ENCODE results near the gene AOC1.
"Not testable (repeated sequence)": the region's sequence is repeated elsewhere in the genome, so short reads cannot be mapped to it uniquely, and the experiment has no call there.

Gene AOC1

DNA sequence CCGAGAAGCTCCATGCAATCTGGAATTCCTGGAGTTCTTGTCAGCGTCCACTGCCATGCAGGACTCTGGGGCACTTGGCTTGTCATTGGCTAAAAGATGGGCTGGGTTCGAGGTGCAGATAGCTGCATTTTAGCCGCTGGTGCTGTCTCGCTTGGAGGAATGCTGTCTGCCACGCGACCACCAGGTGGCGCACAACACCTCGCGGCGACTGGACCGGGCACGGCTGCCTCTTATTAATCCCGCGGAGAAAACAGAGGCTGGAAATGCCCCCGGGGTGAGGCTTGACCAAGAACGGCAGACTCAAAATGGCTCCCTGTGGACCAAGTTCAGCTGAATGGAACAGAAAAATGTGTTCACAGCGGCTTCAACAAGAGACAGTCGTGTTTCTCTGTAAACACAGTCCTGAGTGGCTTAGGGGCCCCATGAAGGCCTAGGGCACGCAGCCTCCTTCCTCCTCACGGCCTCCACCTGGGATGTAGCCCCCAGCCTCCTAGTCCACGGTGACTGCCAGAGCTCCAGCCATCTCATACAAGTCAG lies 46.2 kb downstream of the AOC1 start:
- DNase-seq = peak; percentile 48 to 69

GRCh38 chr7:150900675-150901074 lies 48.4 kb downstream of the AOC1 start:
- DNase-seq = no peak

DNA sequence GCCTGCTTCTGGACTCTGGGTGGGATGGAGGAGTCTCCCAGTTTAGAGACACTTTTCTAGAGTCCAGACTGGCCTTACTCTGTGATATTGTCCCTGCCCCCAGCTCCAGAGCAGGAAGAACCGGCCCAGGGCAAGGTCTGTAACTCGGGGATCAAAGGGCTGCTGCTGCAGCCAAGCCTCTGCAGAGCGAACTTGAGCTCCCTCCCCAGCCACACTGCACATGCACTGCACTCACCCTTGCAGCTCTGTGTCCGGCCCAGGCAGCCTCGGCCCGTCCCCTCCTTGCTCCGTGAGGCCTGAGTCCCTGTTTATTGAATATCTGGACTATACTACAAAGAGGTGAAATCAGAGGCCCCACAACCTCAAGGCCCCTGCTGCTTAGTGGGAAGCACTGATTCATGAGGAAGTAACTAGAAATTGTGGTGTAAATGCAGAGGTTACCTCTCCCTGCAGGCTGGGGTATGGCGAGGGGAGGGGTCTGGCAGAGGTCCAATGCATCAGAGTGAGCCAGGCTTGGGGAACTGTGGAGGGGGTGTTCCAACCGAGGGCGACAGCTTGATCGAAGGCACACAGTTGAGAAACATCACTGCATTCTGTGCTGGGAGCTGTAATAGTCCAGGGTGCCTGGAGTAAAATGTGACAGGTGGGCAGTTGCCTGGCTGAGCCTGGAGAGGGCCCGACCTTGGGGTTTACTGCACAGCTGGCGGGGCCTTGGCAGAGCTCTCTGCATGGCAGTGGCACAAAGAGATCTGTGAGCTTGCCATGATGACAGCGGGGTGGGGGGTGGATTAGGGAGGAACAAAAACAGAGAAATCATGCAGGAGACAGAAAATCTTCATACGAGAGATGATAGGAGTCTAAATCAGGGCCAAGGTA lies 49.1 kb downstream of the AOC1 start:
- DNase-seq = no peak

- no peak for DNase-seq
These were observed 50.0 kb downstream of the AOC1 start for GRCh38 chr7:150902078-150903033.

DNA sequence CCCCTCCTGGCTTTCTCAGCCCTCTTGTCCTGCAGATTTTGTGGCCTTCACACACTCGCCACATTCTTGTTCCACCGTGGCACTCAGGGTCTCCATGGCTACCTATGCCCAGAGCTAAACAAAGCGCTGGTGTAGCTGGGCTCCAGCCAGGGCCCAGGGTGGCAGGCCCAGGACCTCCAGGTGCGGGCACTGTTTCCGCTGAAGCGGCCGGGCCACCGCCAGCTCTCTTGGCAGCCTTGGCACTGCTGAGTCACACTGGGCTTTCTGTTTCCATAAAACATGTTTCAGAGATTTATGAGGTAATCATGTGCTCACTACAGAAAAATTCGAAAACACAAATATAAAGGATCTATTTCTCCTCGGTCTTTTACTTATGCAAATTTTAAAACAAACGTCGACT lies 51.3 kb downstream of the AOC1 start:
- no peak for DNase-seq

DNA sequence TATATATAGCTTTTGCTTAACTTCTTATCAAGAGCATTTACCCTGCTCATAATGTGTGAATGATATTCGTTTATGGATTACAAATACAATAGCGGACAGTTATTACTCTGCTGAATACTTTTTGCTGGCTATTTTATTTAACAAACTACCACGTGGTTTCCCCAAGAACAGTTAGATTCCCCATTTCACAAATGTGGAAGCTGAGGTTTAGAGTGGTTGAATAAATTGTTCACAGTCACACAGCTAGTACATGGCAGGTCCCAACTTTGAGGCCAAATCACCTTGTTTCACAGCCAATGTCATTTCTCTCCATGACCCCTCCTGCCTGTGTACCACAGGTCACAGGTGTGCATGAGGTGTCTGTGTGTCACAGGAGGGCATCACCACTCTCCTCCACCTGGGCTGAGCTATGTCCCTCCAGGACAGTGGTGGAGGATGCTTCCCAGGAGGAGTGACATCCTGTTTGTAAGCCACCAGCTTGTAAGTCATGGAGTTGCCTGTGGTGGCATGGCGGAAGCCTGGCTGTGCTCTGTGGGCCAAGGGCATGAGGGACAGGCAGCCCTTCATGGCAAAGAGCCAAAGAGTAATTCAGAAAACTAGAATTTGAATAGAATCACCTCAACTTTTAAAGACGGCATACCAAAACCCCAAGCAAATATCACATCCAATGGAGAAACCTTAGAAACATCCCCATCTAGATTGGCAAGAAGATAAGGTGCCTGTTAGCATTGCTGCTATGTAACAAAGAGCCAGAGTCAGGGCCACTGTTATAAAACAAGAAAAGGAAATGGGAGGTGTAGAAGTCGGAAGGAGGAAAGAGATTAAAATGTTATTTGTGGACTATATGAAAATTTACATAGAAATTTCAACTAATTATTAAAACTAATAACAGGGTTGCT lies 51.9 kb downstream of the AOC1 start:
- peak; percentile 10 to 28 for DNase-seq

- DNase-seq = no peak
These were observed 55.9 kb downstream of the AOC1 start for GRCh38 chr7:150908173-150908572.

GRCh38 chr7:150909200-150909995 lies 57.1 kb downstream of the AOC1 start:
- DNase-seq = no peak

- DNase-seq = not testable (repeated sequence)
These were observed 58.1 kb downstream of the AOC1 start for GRCh38 chr7:150910305-150910995.

- DNase-seq = no peak
These were observed 58.7 kb downstream of the AOC1 start for GRCh38 chr7:150910996-150911422.
